Mucosa of descending colon (tissue), 3 donors: ENCODE results near the gene CABP7. TPM values are rescaled to one million over a fixed set of nuclear protein-coding genes. Genes with fewer than 3 reads are reported as not detected.

Source experiments
- ATAC-seq: fragments of 200-7000 bp; cut with Tn5 transposase; one replicate; pipeline ENCODE4 v1.9.1; 2020; ENCODE audit warnings: mild to moderate bottlenecking, moderate library complexity
- DNase-seq, 3 donors: peaks; one replicate each; pipeline ENCODE4 v3.0.0-alpha.2; 2020
- H3K36me3 ChIP-seq: fragments of 200-600 bp; one replicate; pipeline ENCODE4 v1.8.0; 2021; ENCODE audit warnings: low read depth, mild to moderate bottlenecking
- H3K4me1 ChIP-seq: fragments of 200-600 bp; one replicate; pipeline ENCODE4 v1.8.0; 2021; ENCODE audit warnings: low read depth, mild to moderate bottlenecking
- H3K4me3 ChIP-seq: fragments of 200-600 bp; one replicate; pipeline ENCODE4 v1.8.0; 2021; ENCODE audit warnings: mild to moderate bottlenecking
- H3K9me3 ChIP-seq: fragments of 200-600 bp; one replicate; pipeline ENCODE4 v1.8.0; 2021; ENCODE audit warnings: mild to moderate bottlenecking
- CTCF ChIP-seq: fragments of 200-600 bp; IDR thresholded peaks from one replicate; pipeline ENCODE4 v1.8.0; 2022; ENCODE audit warnings: antibody characterized with exemption, mild to moderate bottlenecking
- intact Hi-C, 2 donors: fragments of 100-400 bp; cut with DNase I in 1 of 2; cut with micrococcal nuclease in 1 of 2; formaldehyde crosslinking; loops; one replicate each; pipeline versions ENCODE4 v1.11.0 to v1.11.1; 2022; cut with DNase I, micrococcal nuclease
- total RNA-seq, 3 donors: library from RNA; stranded (reverse); fragmentation: NEBNext Ultra II Directional in 2 of 3; extraction: Animal tissue kit (Norgen Biotek cat#: 25700) in 2 of 3; gene quantifications; one replicate each; pipeline versions ENCODE4 v1.2.1 to v1.2.4, GENCODE V29; 2021 to 2023
- donor health status: DM: no; HTN: no; CAD: no; lungs with moderate emphysema.
- donor health status: DM: no; HTN: no; CAD: no.
- donor health status: DM: no; HTN: yes; CAD: no.

CABP7 gene
- total RNA-seq, 3 donors from 2014 or later = 0.19 to 0.41 TPM; not detected in 1

- DNase-seq (no peak), ATAC-seq (no peak)
- TF ChIP-seq CTCF = no peak
- Histone ChIP-seq H3K9me3 (no peaks in the 10 kb centered on the region), H3K4me1 (no peaks in the 10 kb centered on the region), H3K4me3 (no peak overlapping the region), H3K36me3 (no peaks in the 10 kb centered on the region)
- intact Hi-C loops = no loop called here
These were observed 15.6 kb downstream of the CABP7 start for GRCh38 chr22:29735416-29735815.

GRCh38 chr22:29737251-29738117 lies 17.7 kb downstream of the CABP7 start:
- no peaks in the 10 kb centered on the region for H3K4me1 ChIP-seq
- ATAC-seq (no peak), DNase-seq (no peak)
- no peaks in the 10 kb centered on the region for H3K36me3 ChIP-seq
- no peak overlapping the region for H3K4me3 ChIP-seq
- intact Hi-C loops = no loop called here
- H3K9me3 ChIP-seq = no peaks in the 10 kb centered on the region
- TF ChIP-seq CTCF = no peak

GRCh38 chr22:29738118-29738815 lies 18.5 kb downstream of the CABP7 start:
- Histone ChIP-seq H3K4me3 (no peak overlapping the region), H3K36me3 (no peaks in the 10 kb centered on the region), H3K4me1 (no peaks in the 10 kb centered on the region), H3K9me3 (no peaks in the 10 kb centered on the region)
- DNase-seq (no peak), ATAC-seq (no peak)
- intact Hi-C loops = no loop called here
- no peak for TF ChIP-seq CTCF

GRCh38 chr22:29739346-29739875 lies 19.6 kb downstream of the CABP7 start:
- H3K36me3 ChIP-seq = no peaks in the 10 kb centered on the region
- ATAC-seq = no peak
- no peaks in the 10 kb centered on the region for H3K9me3 ChIP-seq
- H3K4me1 ChIP-seq = no peaks in the 10 kb centered on the region
- no peak overlapping the region for H3K4me3 ChIP-seq
- no peak for TF ChIP-seq CTCF
- intact Hi-C loops = no loop called here
- DNase-seq = no peak

GRCh38 chr22:29740216-29740615 lies 20.4 kb downstream of the CABP7 start:
- Histone ChIP-seq H3K36me3 (no peaks in the 10 kb centered on the region), H3K4me3 (no peak overlapping the region), H3K4me1 (no peaks in the 10 kb centered on the region), H3K9me3 (no peaks in the 10 kb centered on the region)
- ATAC-seq (no peak), DNase-seq (no peak)
- no peak for TF ChIP-seq CTCF
- intact Hi-C loops = no loop called here
